HEK293T (cell line): ENCODE results near the gene DYRK1A.

Experiments
- CTCF ChIA-PET: fragments of 350-600 bp; formaldehyde crosslinking; extraction: SDS; loops from one replicate; lab custom pipeline; 2021; ENCODE audit warnings: antibody characterized with exemption, inconsistent platforms; lab: Yijun Ruan, JAX
- POLR2A ChIA-PET: fragments of 350-600 bp; formaldehyde crosslinking; extraction: SDS; loops from one replicate; lab custom pipeline; 2020; ENCODE audit warnings: antibody characterized with exemption, inconsistent platforms; lab: Yijun Ruan, JAX
- DNase-seq: peaks from one replicate; pipeline ENCODE4 v3.0.0; 2012; ENCODE audit warnings: mixed read lengths; ENCODE audit errors: extremely low spot score
- ARNT ChIP-seq: fragments of 450-650 bp; IDR thresholded peaks from 2 replicates; pipeline ENCODE4 v1.6.1; 2017; ENCODE audit warnings: mild to moderate bottlenecking
- BHLHE40 ChIP-seq: fragments of 450-650 bp; IDR thresholded peaks from 2 replicates; pipeline ENCODE4 v1.6.1; 2016; ENCODE audit warnings: mild to moderate bottlenecking, moderate library complexity, borderline replicate concordance
- CTBP1 ChIP-seq: fragments of 450-650 bp; IDR thresholded peaks from 2 replicates; pipeline ENCODE4 v1.6.1; 2016; ENCODE audit warnings: borderline replicate concordance
- ELF4 ChIP-seq: fragments of 450-650 bp; IDR thresholded peaks from 2 replicates; pipeline ENCODE4 v1.6.1; 2017; ENCODE audit warnings: antibody characterized with exemption
- FOXA1 ChIP-seq: fragments of 450-650 bp; IDR thresholded peaks from 2 replicates; pipeline ENCODE4 v1.6.1; 2016; ENCODE audit warnings: mild to moderate bottlenecking
- FOXK2 ChIP-seq: fragments of 450-650 bp; IDR thresholded peaks from 2 replicates; pipeline ENCODE4 v1.6.1; 2016; ENCODE audit warnings: mild to moderate bottlenecking
- FOXM1 ChIP-seq: fragments of 450-650 bp; IDR thresholded peaks from 2 replicates; pipeline ENCODE4 v1.6.1; 2017; ENCODE audit warnings: mild to moderate bottlenecking, borderline replicate concordance
- HDGF ChIP-seq: fragments of 450-650 bp; IDR thresholded peaks from 2 replicates; pipeline ENCODE4 v1.6.1; 2017; ENCODE audit warnings: antibody characterized with exemption, borderline replicate concordance
- L3MBTL2 ChIP-seq: fragments of 450-650 bp; conservative IDR thresholded peaks from 2 replicates; pipeline ENCODE4 v1.6.1; 2016; ENCODE audit warnings: mild to moderate bottlenecking
- LEF1 ChIP-seq: fragments of 450-650 bp; IDR thresholded peaks from 2 replicates; pipeline ENCODE4 v1.6.1; 2017; ENCODE audit warnings: mild to moderate bottlenecking, borderline replicate concordance
- NFRKB ChIP-seq: fragments of 450-650 bp; IDR thresholded peaks from 2 replicates; pipeline ENCODE4 v1.6.1; 2016; ENCODE audit warnings: mild to moderate bottlenecking, moderate library complexity
- PKNOX1 ChIP-seq: fragments of 450-650 bp; IDR thresholded peaks from 2 replicates; pipeline ENCODE4 v1.6.1; 2016
- SP1 ChIP-seq: fragments of 450-650 bp; IDR thresholded peaks from 2 replicates; pipeline ENCODE4 v1.6.1; 2017
- SUZ12 ChIP-seq: fragments of 450-650 bp; IDR thresholded peaks from 2 replicates; pipeline ENCODE4 v1.6.1; 2016; ENCODE audit warnings: mild to moderate bottlenecking
- TARDBP ChIP-seq: fragments of 450-650 bp; IDR thresholded peaks from 2 replicates; pipeline ENCODE4 v1.6.1; 2016
- ZNF384 ChIP-seq: fragments of 450-650 bp; IDR thresholded peaks from 2 replicates; pipeline ENCODE4 v1.6.1; 2016

The DYRK1A gene

GRCh38 chr21:37483776-37484175 lies 117.2 kb downstream of the DYRK1A start:
- ChIA-PET POLR2A (no interaction called here), CTCF (interaction anchor here (1.1 to 1.2 kb wide), 2 partner anchors 13 to 21 kb away, joined by 3 read pairs; no protein-coding TSS in a partner anchor)
- DNase-seq = no peak
- TF ChIP-seq LEF1 = no peak
- no peak for TF ChIP-seq PKNOX1
- TF ChIP-seq L3MBTL2 = no peak
- TF ChIP-seq ARNT = no peak
- no peak for TF ChIP-seq FOXA1
- TF ChIP-seq FOXK2 = no peak
- no peak for TF ChIP-seq TARDBP
- TF ChIP-seq SUZ12 = no peak
- TF ChIP-seq HDGF = no peak
- TF ChIP-seq SP1 = no peak
- no peak for TF ChIP-seq ZNF384
- no peak for TF ChIP-seq CTBP1
- no peak for TF ChIP-seq FOXM1
- no peak for TF ChIP-seq ELF4

- no peak for TF ChIP-seq BHLHE40
- TF ChIP-seq FOXM1 = no peak
- no peak for TF ChIP-seq PKNOX1
- TF ChIP-seq L3MBTL2 = no peak
- no peak for TF ChIP-seq SP1
- no peak for TF ChIP-seq SUZ12
- no peak for TF ChIP-seq NFRKB
- no peak for TF ChIP-seq FOXK2
- TF ChIP-seq FOXA1 = no peak
- no peak for TF ChIP-seq TARDBP
- no peak for TF ChIP-seq LEF1
- no peak for TF ChIP-seq ELF4
- TF ChIP-seq CTBP1 = no peak
- TF ChIP-seq HDGF = no peak
- TF ChIP-seq ZNF384 = no peak
- TF ChIP-seq ARNT = no peak
- POLR2A ChIA-PET = no interaction called here
- DNase-seq = no peak
- CTCF ChIA-PET = interaction anchor here (1.1 to 1.2 kb wide), 2 partner anchors 12 to 22 kb away, joined by 3 read pairs; no protein-coding TSS in a partner anchor
These were observed 118.2 kb downstream of the DYRK1A start for GRCh38 chr21:37484535-37485474.

GRCh38 chr21:37489553-37489952 lies 123.0 kb downstream of the DYRK1A start:
- CTCF ChIA-PET = no interaction called here
- TF ChIP-seq ARNT (no peak), TARDBP (no peak), LEF1 (no peak), ZNF384 (no peak), ELF4 (no peak), L3MBTL2 (no peak), PKNOX1 (no peak), NFRKB (no peak), SUZ12 (no peak)
- DNase-seq = no peak
- POLR2A ChIA-PET = no interaction called here

GRCh38 chr21:37490084-37490483 lies 123.5 kb downstream of the DYRK1A start:
- POLR2A ChIA-PET = no interaction called here
- CTCF ChIA-PET = no interaction called here
- TF ChIP-seq FOXA1 (no peak), FOXK2 (no peak), ELF4 (no peak), FOXM1 (no peak), PKNOX1 (no peak), L3MBTL2 (no peak), TARDBP (no peak), CTBP1 (no peak), BHLHE40 (no peak), NFRKB (no peak), ARNT (no peak), SUZ12 (no peak), SP1 (no peak), LEF1 (no peak), HDGF (no peak), ZNF384 (no peak)
- no peak for DNase-seq

- POLR2A ChIA-PET = interaction anchor here (1.0 kb wide), 1 partner anchor 67 kb away, joined by 3 read pairs; no protein-coding TSS in a partner anchor
These were observed 130.4 kb downstream of the DYRK1A start for GRCh38 chr21:37496972-37497371.

More at GRCh38 chr21:37496972-37497371, 130.4 kb downstream of the DYRK1A start:
- DNase-seq = no peak
- CTCF ChIA-PET = interaction anchor here (0.7 to 0.9 kb wide), 2 partner anchors 13 to 85 kb away, joined by 3 to 4 read pairs; no protein-coding TSS in a partner anchor
- TF ChIP-seq ARNT (no peak), FOXM1 (no peak), FOXK2 (no peak)
